Ramos (cell line): ENCODE measurements around the gene BCKDHB.

ENCODE experiments used
- in situ Hi-C: fragments of 300-500 bp; cut with MboI; formaldehyde crosslinking; loops from one replicate; pipeline ENCODE4 v1.14.3; 2022; ENCODE audit warnings: low sequenced_read_pairs; ENCODE audit not compliant: unreplicated experiment

The BCKDHB gene

GRCh38 chr6:80319196-80319595 lies 212.7 kb downstream of the BCKDHB start:
- in situ Hi-C loops = no loop called here

DNA sequence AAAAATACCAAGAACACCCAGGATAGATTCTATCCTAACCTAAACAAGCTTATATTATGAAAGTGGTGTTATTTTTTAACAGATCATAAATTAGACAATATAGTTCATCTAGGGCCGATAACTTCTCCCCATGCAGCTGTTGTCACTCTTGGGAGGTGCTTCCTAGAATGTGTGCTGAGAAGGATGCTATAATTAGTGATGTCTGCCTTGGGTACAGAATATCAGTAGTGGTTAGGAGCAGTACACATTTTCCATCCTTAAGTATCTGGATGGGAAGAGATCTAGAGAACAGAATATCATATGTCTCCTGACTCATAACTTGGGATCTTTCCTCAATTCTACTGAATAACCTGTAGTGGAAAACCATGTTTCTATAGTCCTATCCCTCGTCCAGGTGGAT lies 214.5 kb downstream of the BCKDHB start:
- in situ Hi-C loops = no loop called here

DNA sequence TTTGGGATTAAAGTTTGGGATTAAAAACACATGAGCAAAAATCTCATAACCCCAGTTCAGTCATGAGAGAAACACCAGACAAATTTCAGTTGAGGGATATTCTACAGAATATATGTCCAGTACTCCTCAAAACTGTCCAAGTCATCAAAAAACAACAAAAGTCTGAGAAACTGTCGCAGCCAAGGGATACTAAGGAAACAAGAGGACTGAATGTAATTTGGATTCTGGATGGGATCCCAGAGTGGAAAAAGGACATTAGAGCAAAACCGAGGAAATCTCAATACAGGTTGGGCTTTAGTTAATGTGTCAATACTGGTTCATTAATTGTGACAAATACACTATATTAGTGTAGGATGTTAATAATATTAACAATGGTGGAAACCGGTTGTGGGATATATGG lies 219.3 kb downstream of the BCKDHB start:
- in situ Hi-C loops = no loop called here

GRCh38 chr6:80328652-80329051 lies 222.2 kb downstream of the BCKDHB start:
- in situ Hi-C loops = no loop called here

GRCh38 chr6:80329496-80329895 lies 223.0 kb downstream of the BCKDHB start:
- in situ Hi-C loops = no loop called here

GRCh38 chr6:80330961-80331360 lies 224.5 kb downstream of the BCKDHB start:
- in situ Hi-C loops = no loop called here

DNA sequence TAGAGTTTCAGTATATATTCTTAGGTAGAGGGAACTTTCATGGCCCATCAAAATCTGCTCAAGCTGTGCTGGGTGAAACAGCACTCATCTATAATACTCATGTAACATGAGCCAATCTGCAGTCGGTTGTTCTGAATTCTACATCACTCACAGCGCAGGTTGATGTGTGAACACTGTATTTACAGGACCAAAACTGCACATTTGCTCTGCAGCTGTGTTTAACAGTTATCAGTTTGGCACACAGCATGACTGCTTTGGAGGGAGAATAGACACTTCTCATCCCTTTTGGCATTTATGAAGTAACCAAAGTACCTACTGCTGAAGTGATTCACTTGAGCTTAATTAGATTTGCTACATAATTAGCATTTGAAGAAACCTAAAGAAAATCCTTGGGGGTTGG lies 225.1 kb downstream of the BCKDHB start:
- in situ Hi-C loops = no loop called here

GRCh38 chr6:80331974-80332373 lies 225.5 kb downstream of the BCKDHB start:
- in situ Hi-C loops = no loop called here

- in situ Hi-C loops = no loop called here
Observed at GRCh38 chr6:80333342-80333741, 226.9 kb downstream of the BCKDHB start.

- in situ Hi-C loops = no loop called here
Observed at GRCh38 chr6:80335121-80335531, 228.7 kb downstream of the BCKDHB start.

GRCh38 chr6:80336911-80337310 lies 230.4 kb downstream of the BCKDHB start:
- in situ Hi-C loops = no loop called here

DNA sequence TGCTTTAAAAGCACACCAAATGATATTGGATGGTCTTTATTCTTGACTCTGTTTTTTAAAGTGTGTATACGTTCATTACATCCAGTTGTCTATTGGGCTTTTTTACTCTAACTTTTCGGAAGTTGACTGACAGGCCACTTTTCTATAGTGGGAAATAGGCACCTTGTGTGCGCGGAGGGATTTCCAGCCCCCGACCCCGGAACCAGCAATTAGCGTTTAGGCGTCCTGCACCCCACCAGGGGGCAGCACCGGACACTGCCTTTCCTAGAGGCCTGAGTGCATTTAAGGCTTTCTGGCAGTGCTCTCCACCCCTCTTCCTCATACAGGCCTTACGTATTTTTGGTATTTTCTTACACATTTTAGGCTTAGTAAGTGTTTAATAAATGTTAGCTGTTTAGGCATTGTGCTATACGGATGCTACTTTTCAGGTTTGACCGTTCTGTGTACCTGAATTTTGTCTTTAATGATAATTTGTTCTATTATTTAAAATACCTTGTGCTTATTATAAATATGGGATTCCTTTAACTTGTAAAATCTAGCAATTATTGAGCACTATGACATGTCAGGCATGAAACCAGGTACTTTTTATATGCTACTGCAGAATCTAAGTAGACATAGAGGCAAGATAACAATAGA lies 231.8 kb downstream of the BCKDHB start:
- in situ Hi-C loops = no loop called here

- in situ Hi-C loops = no loop called here
Observed at GRCh38 chr6:80339421-80339820, 232.9 kb downstream of the BCKDHB start.

GRCh38 chr6:80340280-80340679 lies 233.8 kb downstream of the BCKDHB start:
- in situ Hi-C loops = no loop called here

GRCh38 chr6:80340686-80341085 lies 234.2 kb downstream of the BCKDHB start:
- in situ Hi-C loops = no loop called here

DNA sequence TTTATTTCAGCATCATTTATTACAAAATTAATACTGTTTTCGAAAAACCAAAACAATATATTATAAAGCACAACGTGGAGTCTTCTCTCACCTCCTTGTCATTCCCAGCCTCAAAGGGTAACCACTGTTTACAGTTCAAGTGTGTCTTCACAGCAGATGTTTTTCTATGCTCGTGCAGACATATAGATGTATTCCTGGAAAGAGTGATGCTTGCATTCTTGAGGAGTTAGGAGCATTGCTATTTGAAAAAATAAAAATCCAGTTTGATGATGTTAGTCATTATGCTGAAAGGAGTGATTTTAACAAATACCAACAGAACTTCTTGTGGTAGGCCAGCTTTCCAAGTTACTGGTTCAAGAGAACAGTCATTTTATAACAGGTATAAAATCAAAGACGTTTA lies 234.9 kb downstream of the BCKDHB start:
- in situ Hi-C loops = no loop called here

- in situ Hi-C loops = no loop called here
Observed at GRCh38 chr6:80343511-80343910, 237.0 kb downstream of the BCKDHB start.

- in situ Hi-C loops = no loop called here
Observed at GRCh38 chr6:80347101-80347500, 240.6 kb downstream of the BCKDHB start.

DNA sequence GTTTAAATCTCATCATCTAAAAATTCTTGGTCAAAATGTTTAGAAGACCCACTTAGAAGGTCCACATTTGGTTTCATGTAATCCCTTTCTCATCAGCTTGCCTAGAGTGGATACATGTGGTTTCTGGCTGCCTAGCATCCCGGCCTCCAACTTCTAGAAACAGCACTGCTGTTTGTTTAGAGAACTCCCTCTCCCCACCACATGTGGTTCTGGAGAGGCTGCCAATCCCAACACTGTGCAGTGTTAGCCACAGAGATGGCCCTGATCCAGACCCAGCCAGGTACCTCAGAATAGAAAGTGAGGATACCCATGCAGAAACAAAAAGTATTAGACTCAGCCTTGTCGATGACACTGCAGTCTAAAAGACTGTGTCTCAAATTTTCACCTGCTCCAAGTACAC lies 241.8 kb downstream of the BCKDHB start:
- in situ Hi-C loops = no loop called here

GRCh38 chr6:80356000-80356399 lies 249.5 kb downstream of the BCKDHB start:
- in situ Hi-C loops = no loop called here

DNA sequence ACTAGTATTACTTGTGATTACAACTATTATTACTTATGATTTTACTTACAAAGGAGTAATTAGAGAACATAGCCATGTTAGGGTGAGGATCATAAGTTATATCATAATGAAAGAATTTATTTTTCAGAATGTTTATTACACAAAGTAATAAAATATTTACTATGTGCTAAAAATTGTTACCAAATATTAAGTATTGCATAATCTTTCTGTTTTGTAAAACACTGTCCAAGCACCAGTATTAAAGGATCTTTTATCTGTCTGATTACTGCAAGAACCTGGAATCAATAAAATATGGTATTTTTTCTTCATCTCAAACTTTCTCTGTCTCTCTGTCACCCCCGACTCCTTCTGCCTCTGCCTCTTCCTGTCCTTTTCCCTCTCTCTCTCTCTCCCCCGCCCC lies 250.1 kb downstream of the BCKDHB start:
- in situ Hi-C loops = no loop called here

DNA sequence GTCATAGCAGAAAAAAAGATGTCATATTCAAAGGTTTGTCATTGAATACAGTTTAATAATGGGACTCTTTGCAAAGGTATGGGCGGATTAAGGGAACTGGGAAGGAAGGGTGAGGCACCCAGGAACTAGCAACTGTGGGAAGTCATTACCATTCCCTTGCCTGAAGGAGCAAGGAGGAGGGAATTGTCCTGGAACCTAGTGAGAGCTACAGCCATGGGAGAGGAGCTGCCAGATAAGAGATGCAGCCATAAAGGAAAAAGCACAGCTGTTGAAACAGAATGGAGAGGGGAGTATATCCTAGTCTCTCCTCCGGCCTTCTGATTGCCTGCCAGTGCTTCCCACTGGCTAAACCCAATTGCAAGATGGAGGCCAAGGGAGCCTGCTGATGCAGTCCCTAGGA lies 250.6 kb downstream of the BCKDHB start:
- in situ Hi-C loops = no loop called here

GRCh38 chr6:80357674-80358073 lies 251.2 kb downstream of the BCKDHB start:
- in situ Hi-C loops = no loop called here
